Neutrophil (primary cell): ENCODE results near the gene GBA3.

Experiments
- H3K27ac ChIP-seq: fragments of 200-600 bp; sonication (generic); 2 replicates; pipeline ENCODE4 v1.5.1; 2016; ENCODE audit warnings: mild to moderate bottlenecking, moderate library complexity
- H3K27me3 ChIP-seq: fragments of 200-600 bp; sonication (generic); 2 replicates; pipeline ENCODE4 v1.6.0; 2016; ENCODE audit warnings: mild to moderate bottlenecking
- H3K36me3 ChIP-seq: fragments of 200-600 bp; sonication (generic); 2 replicates; pipeline ENCODE4 v1.5.1; 2017
- H3K4me1 ChIP-seq, 2 experiments: fragments of 200-600 bp in 1 of 2; sonication (generic) in 1 of 2; 1 replicate in 1 of 2; 2 replicates in 1 of 2; pipeline versions ENCODE4 v1.5.1 to v1.6.1; 2013 to 2016; ENCODE audit warnings: low read depth in 1 of 2, low read length in 1 of 2, mild to moderate bottlenecking in 1 of 2, moderate library complexity in 1 of 2; ENCODE audit not compliant: control insufficient read depth in 1 of 2, insufficient read depth in 1 of 2
- H3K4me3 ChIP-seq, 2 experiments: fragments of 200-600 bp in 1 of 2; sonication (generic) in 1 of 2; 1 replicate in 1 of 2; 2 replicates in 1 of 2; pipeline ENCODE4 v1.5.1; 2013 to 2016; ENCODE audit warnings: low read depth in 1 of 2, low read length in 1 of 2, mild to moderate bottlenecking in 1 of 2, moderate library complexity in 1 of 2
- H3K9me3 ChIP-seq: fragments of 200-600 bp; sonication (generic); 2 replicates; pipeline ENCODE4 v1.5.1; 2016
- CTCF ChIP-seq: fragments of 200-600 bp; sonication (generic); IDR thresholded peaks from 2 replicates; pipeline ENCODE4 v1.5.1; 2016; ENCODE audit warnings: antibody characterized with exemption

GBA3 gene

GRCh38 chr4:22653752-22654151, 39.0 kb upstream of the GBA3 start:
- H3K4me3 ChIP-seq = no peak overlapping the region
- H3K9me3 ChIP-seq = no peaks in the 10 kb centered on the region
- no peaks in the 10 kb centered on the region for H3K4me1 ChIP-seq
- H3K27ac ChIP-seq = no peak overlapping the region
- TF ChIP-seq CTCF = no peak
- H3K36me3 ChIP-seq = no peaks in the 10 kb centered on the region
- H3K27me3 ChIP-seq = no peaks in the 10 kb centered on the region

GRCh38 chr4:22661443-22661842, 31.3 kb upstream of the GBA3 start:
- no peaks in the 10 kb centered on the region for H3K4me1 ChIP-seq
- H3K4me3 ChIP-seq = no peak overlapping the region
- H3K9me3 ChIP-seq = no peaks in the 10 kb centered on the region
- TF ChIP-seq CTCF = no peak
- H3K27ac ChIP-seq = no peak overlapping the region
- no peaks in the 10 kb centered on the region for H3K27me3 ChIP-seq
- H3K36me3 ChIP-seq = no peaks in the 10 kb centered on the region

GRCh38 chr4:22667332-22667940, 25.3 kb upstream of the GBA3 start:
- H3K36me3 ChIP-seq = no peaks in the 10 kb centered on the region
- no peak for TF ChIP-seq CTCF
- no peaks in the 10 kb centered on the region for H3K27me3 ChIP-seq
- H3K4me3 ChIP-seq = no peak overlapping the region
- H3K27ac ChIP-seq = no peak overlapping the region
- no peaks in the 10 kb centered on the region for H3K9me3 ChIP-seq
- H3K4me1 ChIP-seq = peaks cover 22 to 33% of the 10 kb centered on the region in 2 experiments

GRCh38 chr4:22668301-22668700, 24.4 kb upstream of the GBA3 start:
- Histone ChIP-seq H3K27ac (peak overlapping the region; percentile 70), H3K4me3 (no peak overlapping the region), H3K4me1 (peaks cover 30 to 41% of the 10 kb centered on the region in 2 experiments)

GRCh38 chr4:22668702-22669101, 24.0 kb upstream of the GBA3 start:
- H3K36me3 ChIP-seq = no peaks in the 10 kb centered on the region
- no peaks in the 10 kb centered on the region for H3K27me3 ChIP-seq
- peaks cover 32 to 45% of the 10 kb centered on the region in 2 experiments for H3K4me1 ChIP-seq
- no peak overlapping the region for H3K4me3 ChIP-seq
- peak overlapping the region; percentile 70 for H3K27ac ChIP-seq
- no peak for TF ChIP-seq CTCF
- no peaks in the 10 kb centered on the region for H3K9me3 ChIP-seq

More at GRCh38 chr4:22668301-22668700, 24.4 kb upstream of the GBA3 start:
- H3K36me3 ChIP-seq = no peaks in the 10 kb centered on the region
- no peak for TF ChIP-seq CTCF
- H3K27me3 ChIP-seq = no peaks in the 10 kb centered on the region
- no peaks in the 10 kb centered on the region for H3K9me3 ChIP-seq
